ENCODE measurements around the gene YOD1.

Gene YOD1

GRCh38 chr1:207020065-207020708, 30.8 kb downstream of the YOD1 start:
- Histone ChIP-seq H3K4me1 (ENCODE audit: control insufficient read depth, insufficient read depth, low read length) (peaks cover 3% of the 10 kb centered on the region), H3K27ac (ENCODE audit: insufficient read depth, low read depth, low read length, poor library complexity, severe bottlenecking) (no peak overlapping the region), H3K4me3 (ENCODE audit: insufficient read depth, low read depth, low read length) (no peak overlapping the region), H3K36me3 (ENCODE audit: control insufficient read depth, insufficient read depth, low read length) (no peaks in the 10 kb centered on the region), H3K27me3 (ENCODE audit: control insufficient read depth, insufficient read depth, low read length, poor library complexity, severe bottlenecking) (no peaks in the 10 kb centered on the region), H3K9me3 (ENCODE audit: control insufficient read depth, low read length) (no peaks in the 10 kb centered on the region)
- 96 to 99% methylated on average over 7 of the region's 9 CpGs for WGBS, 2 experiments

GRCh38 chr1:207019661-207020060, 31.3 kb downstream of the YOD1 start:
- H3K4me3 ChIP-seq (ENCODE audit: insufficient read depth, low read depth, low read length): no peak overlapping the region
- H3K27me3 ChIP-seq (ENCODE audit: control insufficient read depth, insufficient read depth, low read length, poor library complexity, severe bottlenecking): no peaks in the 10 kb centered on the region
- H3K4me1 ChIP-seq (ENCODE audit: control insufficient read depth, insufficient read depth, low read length): no peaks in the 10 kb centered on the region
- no peaks in the 10 kb centered on the region for H3K9me3 ChIP-seq (ENCODE audit: control insufficient read depth, low read length)
- no peaks in the 10 kb centered on the region for H3K36me3 ChIP-seq (ENCODE audit: control insufficient read depth, insufficient read depth, low read length)
- no peak overlapping the region for H3K27ac ChIP-seq (ENCODE audit: insufficient read depth, low read depth, low read length, poor library complexity, severe bottlenecking)
- WGBS, 2 experiments: 83 to 94% methylated on average over 2 of the region's 2 CpGs

- H3K27ac ChIP-seq (ENCODE audit: insufficient read depth, low read depth, low read length, poor library complexity, severe bottlenecking): no peak overlapping the region
- 88 to 95% methylated on average over 2 of the region's 2 CpGs for WGBS, 2 experiments
- H3K9me3 ChIP-seq (ENCODE audit: control insufficient read depth, low read length): no peaks in the 10 kb centered on the region
- no peaks in the 10 kb centered on the region for H3K27me3 ChIP-seq (ENCODE audit: control insufficient read depth, insufficient read depth, low read length, poor library complexity, severe bottlenecking)
- no peaks in the 10 kb centered on the region for H3K4me1 ChIP-seq (ENCODE audit: control insufficient read depth, insufficient read depth, low read length)
- no peaks in the 10 kb centered on the region for H3K36me3 ChIP-seq (ENCODE audit: control insufficient read depth, insufficient read depth, low read length)
- no peak overlapping the region for H3K4me3 ChIP-seq (ENCODE audit: insufficient read depth, low read depth, low read length)
These were observed 31.8 kb downstream of the YOD1 start for GRCh38 chr1:207019161-207019560.

- H3K4me1 ChIP-seq (ENCODE audit: control insufficient read depth, insufficient read depth, low read length): no peaks in the 10 kb centered on the region
- 83 to 90% methylated on average over 4 of the region's 4 CpGs for WGBS, 2 experiments
- no peaks in the 10 kb centered on the region for H3K36me3 ChIP-seq (ENCODE audit: control insufficient read depth, insufficient read depth, low read length)
- no peaks in the 10 kb centered on the region for H3K27me3 ChIP-seq (ENCODE audit: control insufficient read depth, insufficient read depth, low read length, poor library complexity, severe bottlenecking)
- H3K4me3 ChIP-seq (ENCODE audit: insufficient read depth, low read depth, low read length): no peak overlapping the region
- no peaks in the 10 kb centered on the region for H3K9me3 ChIP-seq (ENCODE audit: control insufficient read depth, low read length)
- no peak overlapping the region for H3K27ac ChIP-seq (ENCODE audit: insufficient read depth, low read depth, low read length, poor library complexity, severe bottlenecking)
These were observed 32.3 kb downstream of the YOD1 start for GRCh38 chr1:207018707-207019106.

GRCh38 chr1:207017615-207018559, 33.1 kb downstream of the YOD1 start:
- H3K4me3 ChIP-seq (ENCODE audit: insufficient read depth, low read depth, low read length): no peak overlapping the region
- H3K9me3 ChIP-seq (ENCODE audit: control insufficient read depth, low read length): no peaks in the 10 kb centered on the region
- H3K27me3 ChIP-seq (ENCODE audit: control insufficient read depth, insufficient read depth, low read length, poor library complexity, severe bottlenecking): no peaks in the 10 kb centered on the region
- WGBS, 2 experiments: 88 to 91% methylated on average over 6 to 7 of the region's 7 CpGs
- H3K36me3 ChIP-seq (ENCODE audit: control insufficient read depth, insufficient read depth, low read length): no peaks in the 10 kb centered on the region
- H3K27ac ChIP-seq (ENCODE audit: insufficient read depth, low read depth, low read length, poor library complexity, severe bottlenecking): no peak overlapping the region
- no peaks in the 10 kb centered on the region for H3K4me1 ChIP-seq (ENCODE audit: control insufficient read depth, insufficient read depth, low read length)

GRCh38 chr1:207015791-207016190, 35.2 kb downstream of the YOD1 start:
- 96 to 97% methylated on average over 3 of the region's 3 CpGs for WGBS, 2 experiments
- Histone ChIP-seq H3K4me3 (ENCODE audit: insufficient read depth, low read depth, low read length) (no peak overlapping the region), H3K36me3 (ENCODE audit: control insufficient read depth, insufficient read depth, low read length) (no peaks in the 10 kb centered on the region), H3K9me3 (ENCODE audit: control insufficient read depth, low read length) (no peaks in the 10 kb centered on the region), H3K4me1 (ENCODE audit: control insufficient read depth, insufficient read depth, low read length) (no peaks in the 10 kb centered on the region), H3K27ac (ENCODE audit: insufficient read depth, low read depth, low read length, poor library complexity, severe bottlenecking) (no peak overlapping the region), H3K27me3 (ENCODE audit: control insufficient read depth, insufficient read depth, low read length, poor library complexity, severe bottlenecking) (no peaks in the 10 kb centered on the region)

GRCh38 chr1:207014728-207015127, 36.3 kb downstream of the YOD1 start:
- H3K9me3 ChIP-seq (ENCODE audit: control insufficient read depth, low read length): no peaks in the 10 kb centered on the region
- H3K4me1 ChIP-seq (ENCODE audit: control insufficient read depth, insufficient read depth, low read length): no peaks in the 10 kb centered on the region
- WGBS, 2 experiments: 93 to 95% methylated on average over 3 of the region's 3 CpGs
- H3K4me3 ChIP-seq (ENCODE audit: insufficient read depth, low read depth, low read length): no peak overlapping the region
- H3K27me3 ChIP-seq (ENCODE audit: control insufficient read depth, insufficient read depth, low read length, poor library complexity, severe bottlenecking): no peaks in the 10 kb centered on the region
- no peaks in the 10 kb centered on the region for H3K36me3 ChIP-seq (ENCODE audit: control insufficient read depth, insufficient read depth, low read length)
- no peak overlapping the region for H3K27ac ChIP-seq (ENCODE audit: insufficient read depth, low read depth, low read length, poor library complexity, severe bottlenecking)

- H3K4me1 ChIP-seq (ENCODE audit: control insufficient read depth, insufficient read depth, low read length): no peaks in the 10 kb centered on the region
- no peaks in the 10 kb centered on the region for H3K27me3 ChIP-seq (ENCODE audit: control insufficient read depth, insufficient read depth, low read length, poor library complexity, severe bottlenecking)
- H3K9me3 ChIP-seq (ENCODE audit: control insufficient read depth, low read length): no peaks in the 10 kb centered on the region
- no peak overlapping the region for H3K27ac ChIP-seq (ENCODE audit: insufficient read depth, low read depth, low read length, poor library complexity, severe bottlenecking)
- H3K36me3 ChIP-seq (ENCODE audit: control insufficient read depth, insufficient read depth, low read length): no peaks in the 10 kb centered on the region
- WGBS, 2 experiments: 68 to 72% methylated on average over 6 of the region's 6 CpGs
- no peak overlapping the region for H3K4me3 ChIP-seq (ENCODE audit: insufficient read depth, low read depth, low read length)
These were observed 37.5 kb downstream of the YOD1 start for GRCh38 chr1:207013321-207014085.

GRCh38 chr1:207010726-207011125, 40.3 kb downstream of the YOD1 start:
- no peaks in the 10 kb centered on the region for H3K27me3 ChIP-seq (ENCODE audit: control insufficient read depth, insufficient read depth, low read length, poor library complexity, severe bottlenecking)
- H3K4me3 ChIP-seq (ENCODE audit: insufficient read depth, low read depth, low read length): no peak overlapping the region
- no peaks in the 10 kb centered on the region for H3K9me3 ChIP-seq (ENCODE audit: control insufficient read depth, low read length)
- no peaks in the 10 kb centered on the region for H3K4me1 ChIP-seq (ENCODE audit: control insufficient read depth, insufficient read depth, low read length)
- WGBS, 2 experiments: 96% methylated on average over 2 of the region's 2 CpGs
- no peak overlapping the region for H3K27ac ChIP-seq (ENCODE audit: insufficient read depth, low read depth, low read length, poor library complexity, severe bottlenecking)
- H3K36me3 ChIP-seq (ENCODE audit: control insufficient read depth, insufficient read depth, low read length): no peaks in the 10 kb centered on the region

GRCh38 chr1:207009945-207010344, 41.1 kb downstream of the YOD1 start:
- 92 to 94% methylated on average over 7 of the region's 7 CpGs for WGBS, 2 experiments
- H3K27ac ChIP-seq (ENCODE audit: insufficient read depth, low read depth, low read length, poor library complexity, severe bottlenecking): no peak overlapping the region
- H3K27me3 ChIP-seq (ENCODE audit: control insufficient read depth, insufficient read depth, low read length, poor library complexity, severe bottlenecking): no peaks in the 10 kb centered on the region
- H3K9me3 ChIP-seq (ENCODE audit: control insufficient read depth, low read length): no peaks in the 10 kb centered on the region
- H3K4me3 ChIP-seq (ENCODE audit: insufficient read depth, low read depth, low read length): no peak overlapping the region
- no peaks in the 10 kb centered on the region for H3K36me3 ChIP-seq (ENCODE audit: control insufficient read depth, insufficient read depth, low read length)
- H3K4me1 ChIP-seq (ENCODE audit: control insufficient read depth, insufficient read depth, low read length): no peaks in the 10 kb centered on the region
